SKM-1 (cell line): ENCODE results near the gene PEX14.

Source experiments
- DNase-seq: peaks from one replicate; lab custom pipeline; 2025; ENCODE audit not compliant: unreplicated experiment; lab: John Stamatoyannopoulos, UW

The PEX14 gene

DNA sequence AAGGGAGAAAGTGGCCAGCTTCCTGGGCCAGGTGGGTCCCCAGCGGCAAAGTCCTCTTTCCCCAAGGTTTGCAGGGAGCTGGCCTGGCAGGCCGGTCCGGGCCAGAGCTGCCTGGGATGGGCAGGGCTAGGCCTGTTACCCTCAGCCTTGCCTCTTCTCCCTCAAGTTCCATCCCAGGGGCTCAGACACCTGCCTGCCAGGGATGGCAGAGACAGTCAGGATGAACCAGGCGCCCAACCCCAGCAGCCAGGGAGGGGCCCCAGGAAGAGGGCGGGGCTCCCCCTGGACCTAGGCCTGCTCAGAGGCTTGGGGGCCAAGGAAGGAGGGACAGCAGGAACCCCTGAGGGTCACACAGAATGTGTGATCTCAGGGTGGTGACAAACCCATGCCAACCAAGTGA is 201.1 kb downstream of the PEX14 start:
- DNase-seq = no peak

DNA sequence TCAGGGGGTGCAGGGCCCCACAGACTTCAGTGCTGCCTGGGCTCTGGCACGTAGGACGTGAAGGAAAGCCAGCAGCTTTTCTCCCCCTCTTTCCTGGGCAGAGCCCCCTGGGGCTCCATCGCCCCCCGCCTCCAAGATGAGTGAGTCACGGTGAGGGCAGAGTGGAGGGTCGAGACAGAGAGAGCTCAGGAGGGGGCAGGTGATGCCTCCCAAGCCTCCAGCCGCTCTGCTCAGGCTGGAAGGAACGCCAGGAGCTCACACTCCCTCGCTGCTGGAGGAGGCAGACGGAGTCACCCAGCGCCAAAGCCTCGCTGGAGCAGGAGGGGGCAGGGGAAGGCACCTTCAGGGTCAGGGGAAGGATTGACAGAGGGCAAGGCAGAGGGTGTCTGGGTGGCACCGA is 202.2 kb downstream of the PEX14 start:
- no peak for DNase-seq

DNA sequence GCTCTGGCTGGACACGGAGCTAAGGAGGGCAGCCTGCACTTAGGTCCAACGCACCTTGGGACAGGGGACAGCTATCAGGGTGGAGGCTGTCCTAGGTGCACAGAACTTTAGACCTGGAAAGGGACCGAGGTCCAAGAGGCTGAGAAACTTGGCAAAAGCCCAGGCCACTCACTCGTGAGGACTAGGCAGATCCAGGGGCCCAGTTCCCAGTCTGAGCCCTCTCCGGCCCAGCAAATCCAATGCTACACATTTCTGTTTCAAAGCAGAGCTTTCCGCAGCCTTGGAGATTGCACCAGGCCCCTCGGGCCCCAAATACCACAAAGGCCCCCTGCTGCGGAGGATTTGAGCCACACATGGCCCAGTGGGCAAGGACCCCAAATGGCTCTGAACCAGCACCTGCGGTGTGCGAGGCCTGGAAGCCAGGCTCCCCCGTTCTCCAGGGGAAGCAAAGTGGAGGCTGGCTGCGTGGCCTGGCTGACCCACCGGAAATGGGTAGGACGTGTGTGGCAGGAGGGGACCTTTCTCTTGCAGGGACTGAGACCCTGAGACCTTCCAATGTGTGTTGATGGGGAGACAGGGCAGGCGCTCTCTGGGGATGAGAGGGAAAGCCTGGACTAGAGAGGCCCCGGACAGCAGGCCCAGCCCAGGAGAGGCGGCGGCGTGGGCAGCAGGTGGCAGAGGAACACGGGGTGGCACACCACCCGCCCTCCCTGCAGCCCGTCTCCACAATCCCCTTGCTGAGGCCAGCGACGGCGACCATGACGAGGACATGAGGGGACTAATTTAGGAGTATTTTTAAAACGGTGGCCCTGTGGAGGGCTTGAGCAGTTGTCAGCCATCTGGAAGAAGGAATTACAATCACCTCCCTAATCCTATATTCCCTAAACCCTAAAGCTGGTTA is 203.0 kb downstream of the PEX14 start:
- no peak for DNase-seq

DNA sequence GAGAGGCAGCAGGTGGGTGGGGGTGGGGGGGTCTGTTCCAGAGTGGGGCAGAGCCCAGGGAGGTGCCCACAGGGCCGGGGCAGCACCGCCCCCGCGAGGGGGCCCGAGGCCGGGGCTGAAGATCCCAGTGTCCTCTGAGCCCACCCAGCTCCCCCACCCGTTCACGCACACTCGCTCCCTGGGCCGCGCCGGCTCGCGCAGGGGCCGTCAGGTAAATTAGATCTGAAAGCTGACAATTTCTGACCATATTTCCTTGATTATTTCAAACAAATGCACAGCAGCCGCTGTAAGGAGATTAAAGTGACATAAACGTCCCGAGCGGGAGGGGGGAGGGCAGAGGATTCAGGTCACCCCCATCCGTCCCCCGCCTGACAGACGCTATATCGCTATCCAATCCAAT is 203.7 kb downstream of the PEX14 start:
- DNase-seq = no peak

DNA sequence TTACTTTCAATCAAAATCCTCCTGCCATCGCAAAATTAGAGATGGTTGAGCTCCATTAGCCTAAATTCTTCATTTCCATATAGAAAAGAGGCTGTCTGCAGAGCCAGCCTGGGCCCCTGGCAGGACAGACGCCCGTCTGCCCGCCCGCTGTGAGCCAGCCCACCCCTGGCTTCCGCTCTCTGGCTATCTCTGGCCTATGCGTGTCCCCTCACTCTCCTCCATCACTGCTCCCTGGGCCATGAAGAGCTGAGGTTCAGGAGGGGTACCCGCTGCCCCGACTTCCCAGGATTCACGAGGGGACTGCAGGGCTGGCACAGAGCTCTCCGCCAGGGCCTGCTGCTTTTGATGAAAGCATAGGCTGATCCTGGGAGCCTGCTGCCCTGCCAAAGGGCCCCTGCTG is 204.1 kb downstream of the PEX14 start:
- DNase-seq = no peak

DNA sequence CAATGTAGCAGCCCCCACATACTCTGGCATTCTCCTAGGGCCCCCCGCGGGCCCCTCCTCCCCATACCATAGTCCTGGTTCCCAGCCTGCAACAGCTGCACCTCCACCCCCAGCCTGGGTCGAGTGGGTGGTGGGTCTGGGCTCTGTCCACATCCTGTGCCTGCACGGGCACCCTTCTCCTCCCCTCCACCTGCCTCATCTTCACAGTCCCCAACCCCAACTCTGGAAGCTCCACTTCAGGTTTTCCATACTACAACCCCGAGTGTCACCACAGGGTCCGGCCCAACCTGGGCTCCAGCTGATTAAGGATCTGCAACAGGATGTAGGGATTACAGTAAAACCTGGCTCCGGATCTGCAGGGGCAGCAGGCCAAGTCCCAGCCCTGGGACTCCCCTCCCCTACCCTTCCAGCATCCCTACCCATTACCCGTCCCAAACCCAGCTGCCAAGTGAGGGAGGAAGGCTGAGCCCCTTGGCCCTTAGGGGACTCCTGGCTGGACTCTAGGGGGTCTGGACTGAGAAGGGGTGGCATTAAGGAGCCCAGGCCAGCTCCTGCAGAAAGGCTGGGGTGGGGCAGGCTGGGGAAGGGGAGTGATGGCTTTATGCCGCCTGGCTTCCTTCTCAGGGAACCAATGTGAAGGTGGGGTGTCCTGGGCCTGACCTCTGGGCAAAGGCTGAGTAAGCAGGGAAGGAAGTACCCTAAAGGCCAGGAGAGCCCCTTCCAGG is 204.9 kb downstream of the PEX14 start:
- DNase-seq = no peak
